ENCODE data around the gene ZNF273.
A peak's percentile ranks its signal among the peaks of the same experiment; 100 is the strongest.
"Not testable (repeated sequence)": the region's sequence is repeated elsewhere in the genome, so short reads cannot be mapped to it uniquely, and the experiment has no call there.

The ZNF273 gene
- 9.0 to 14.1 reads per million in 2 donors for total RNA-seq

- DNase-seq, result peak; percentile 71 to 96 (median 85)
Observed at GRCh38 chr7:64902806-64903721, at the start of gene ZNF273. ZNF273 (plus strand) TSS chr7:64903273; CDS start chr7:64903318, 45 bp downstream.

DNA sequence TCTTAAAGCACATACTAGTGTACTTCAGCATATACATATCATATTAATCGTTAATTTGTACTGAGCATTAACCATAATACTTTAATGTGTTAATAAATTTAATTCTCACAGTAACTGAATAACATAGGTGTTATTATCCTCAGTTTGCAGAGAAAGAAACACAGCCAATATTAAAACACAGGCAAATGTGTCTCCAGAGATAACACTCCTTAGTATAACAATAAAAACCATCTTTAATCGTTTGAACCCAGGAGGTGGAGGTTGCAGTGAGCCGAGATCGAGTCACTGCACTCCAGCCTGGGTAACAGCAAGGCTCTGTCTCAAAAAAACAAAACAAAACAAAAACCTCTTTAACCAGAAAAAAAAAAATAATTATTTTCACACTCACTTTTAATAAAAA is 49.4 kb upstream of the ZNF273 start:
- DNase-seq, result no peak

GRCh38 chr7:64854969-64855368 is 48.1 kb upstream of the ZNF273 start:
- no peak for DNase-seq

GRCh38 chr7:64863021-64863420 is 40.1 kb upstream of the ZNF273 start:
- no peak for DNase-seq

DNA sequence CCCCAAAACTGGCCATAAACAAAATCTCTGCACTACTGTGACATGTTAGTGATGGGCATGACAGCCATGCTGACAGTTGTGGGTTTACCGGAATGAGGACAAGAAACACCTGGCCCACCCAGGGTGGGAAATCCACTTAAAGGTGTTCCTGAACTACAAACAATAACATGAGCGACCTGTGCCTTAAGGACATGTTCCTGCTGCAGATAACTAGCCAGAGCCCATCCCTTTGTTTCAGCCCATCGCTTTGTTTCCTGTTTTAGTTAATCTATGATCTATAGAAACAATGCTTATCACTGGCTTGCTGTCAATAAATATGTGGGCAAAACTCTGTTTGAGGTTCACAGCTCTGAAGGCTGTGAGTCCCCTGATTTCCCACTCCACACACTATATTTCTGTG is 39.5 kb upstream of the ZNF273 start:
- not testable (repeated sequence) for DNase-seq

GRCh38 chr7:64863969-64864368 is 39.1 kb upstream of the ZNF273 start:
- DNase-seq, result no peak

DNA sequence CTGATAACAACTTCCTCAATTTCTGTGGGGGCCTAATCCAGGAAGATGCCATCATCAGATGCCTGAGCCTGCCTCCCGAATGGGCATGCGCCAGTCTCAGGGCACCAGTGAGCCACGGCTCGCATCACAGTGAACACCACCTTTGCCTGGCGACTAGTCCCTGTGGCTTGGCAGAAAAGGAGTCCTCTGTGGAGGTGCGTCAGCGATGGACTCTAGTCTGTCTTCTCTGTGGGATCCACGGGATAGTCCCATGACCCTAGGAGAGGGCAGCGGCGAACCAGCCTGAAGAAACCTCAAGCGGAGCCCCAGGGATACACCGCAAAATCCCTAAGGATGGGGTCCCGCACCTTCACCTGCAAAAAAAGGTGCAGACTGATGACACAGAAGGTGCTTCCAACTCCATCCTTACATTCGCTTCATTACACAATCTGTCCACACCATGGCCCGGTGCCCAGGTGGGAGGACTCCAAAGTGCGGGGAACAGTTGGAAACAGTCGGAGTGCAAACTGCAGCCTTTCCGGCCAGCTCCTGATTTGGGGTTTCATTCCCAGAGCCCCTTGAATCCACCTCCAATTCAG is 35.1 kb upstream of the ZNF273 start:
- no peak for DNase-seq

GRCh38 chr7:64868499-64868898 is 34.6 kb upstream of the ZNF273 start:
- DNase-seq, result no peak

GRCh38 chr7:64869121-64869725 is 33.9 kb upstream of the ZNF273 start:
- DNase-seq, result no peak

- DNase-seq, result no peak
Observed at GRCh38 chr7:64869912-64870562, 33.0 kb upstream of the ZNF273 start.

DNA sequence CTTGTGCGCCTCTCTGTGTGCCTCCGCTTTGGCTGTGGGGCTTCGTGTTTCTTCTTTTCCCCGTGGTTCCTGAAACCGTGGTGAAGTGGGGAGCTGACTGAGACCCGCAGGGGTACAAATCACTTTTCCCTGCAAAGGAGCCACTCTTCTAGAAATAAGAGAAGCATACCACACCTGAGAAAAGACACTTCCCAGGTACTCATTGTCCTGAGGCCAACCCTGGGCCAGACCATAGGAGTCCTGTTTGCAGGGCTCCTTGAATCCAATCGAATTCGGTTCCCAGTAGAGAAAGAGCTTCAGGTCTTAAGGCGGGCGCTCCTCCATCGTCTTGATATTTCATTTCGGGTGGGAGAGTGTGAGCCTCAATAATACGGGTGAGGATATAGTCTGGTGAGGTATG is 32.4 kb upstream of the ZNF273 start:
- DNase-seq, result no peak

DNA sequence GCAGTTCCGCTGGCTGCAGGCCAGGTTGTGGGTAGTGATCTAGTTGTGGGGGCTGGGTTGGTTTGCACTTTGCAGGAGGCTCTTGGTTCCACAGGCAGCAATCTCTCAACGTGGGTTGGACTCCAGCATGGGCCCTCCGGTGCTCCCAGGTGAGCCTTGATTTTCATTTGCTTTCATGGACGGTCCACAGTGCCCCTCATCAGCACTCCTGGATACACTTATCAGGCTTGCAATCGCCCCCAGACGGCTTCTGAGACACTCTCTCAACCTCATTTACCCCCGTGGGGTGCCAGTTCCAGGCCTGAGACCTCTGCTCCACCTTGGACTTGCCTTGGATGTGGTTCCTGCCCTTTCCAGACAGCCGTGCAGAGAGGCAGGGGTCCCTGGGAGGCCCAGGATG is 31.3 kb upstream of the ZNF273 start:
- DNase-seq, result no peak

DNA sequence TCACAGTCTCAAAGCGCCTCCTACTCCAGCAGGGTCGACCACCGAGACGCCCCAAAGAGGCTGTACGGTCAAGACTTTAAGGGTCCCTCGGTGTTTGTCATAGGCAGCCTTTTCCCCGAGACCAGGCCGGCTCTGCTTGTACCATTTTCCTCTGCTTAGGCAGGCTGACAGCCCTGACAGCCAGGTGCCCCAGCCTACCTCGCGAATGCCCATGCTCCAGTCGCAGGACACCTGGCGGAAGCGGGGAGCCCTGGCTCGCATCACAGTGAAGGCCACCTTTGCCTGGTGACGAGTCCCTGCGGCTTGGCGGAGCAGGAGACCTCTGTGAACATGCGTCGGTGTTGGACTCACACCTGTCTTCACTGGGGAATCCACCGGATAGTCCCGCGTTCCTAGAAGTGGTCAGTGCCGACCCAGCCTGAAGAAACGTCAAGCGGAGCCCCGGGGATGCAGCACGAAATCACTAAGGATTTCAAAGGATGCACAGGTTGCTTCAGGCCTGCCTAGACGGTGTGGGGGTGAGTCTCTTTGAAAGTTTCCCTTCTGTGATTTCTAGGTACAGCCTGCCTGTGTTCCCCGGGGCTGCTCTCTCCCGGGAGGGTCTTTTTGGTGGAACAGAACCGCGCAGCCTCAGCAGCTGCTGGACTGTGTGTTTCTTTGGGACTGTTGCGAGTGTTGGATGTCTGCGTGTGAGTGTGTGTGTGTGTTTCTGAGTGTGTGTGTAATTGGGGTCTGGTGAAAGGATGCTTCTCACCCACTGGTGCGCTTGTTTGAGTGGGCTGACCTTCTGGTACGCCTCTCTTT is 30.5 kb upstream of the ZNF273 start:
- DNase-seq, result no peak

DNA sequence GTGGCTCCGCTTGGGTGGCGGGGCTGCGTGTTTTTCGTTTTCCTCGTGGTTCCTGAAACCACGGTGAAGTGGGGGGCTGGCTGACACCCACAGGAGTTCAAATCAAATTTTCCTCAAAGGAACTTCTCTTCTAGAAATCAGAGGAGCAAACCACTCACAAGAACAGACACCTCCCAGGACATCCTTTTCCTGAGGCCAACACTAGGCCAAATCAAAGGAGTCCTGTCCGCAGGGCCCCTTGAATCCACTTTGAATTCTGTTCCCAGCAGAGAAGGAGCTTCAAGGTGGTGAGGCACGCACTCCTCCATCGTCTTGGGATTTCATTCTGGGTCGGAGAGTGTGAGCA is 29.9 kb upstream of the ZNF273 start:
- DNase-seq, result no peak

DNA sequence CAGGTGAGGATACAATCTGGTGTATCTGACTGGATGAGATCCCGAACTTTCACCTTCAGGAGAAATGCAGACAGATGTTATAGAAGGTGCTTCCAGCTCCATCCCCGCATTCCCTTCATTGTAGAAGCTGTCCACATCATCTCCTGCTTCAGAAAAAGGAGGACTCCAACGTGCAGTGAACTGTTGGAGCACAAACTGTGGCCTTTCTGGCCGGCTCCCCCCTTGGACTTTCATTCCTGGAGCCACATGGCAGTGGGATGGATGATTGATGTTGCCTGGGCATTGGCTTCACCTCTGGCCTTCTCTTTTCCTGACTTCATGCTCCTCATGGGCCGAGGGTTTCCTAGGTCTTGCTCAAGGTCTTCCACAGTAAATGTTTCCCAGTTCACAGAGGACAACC is 29.6 kb upstream of the ZNF273 start:
- no peak for DNase-seq

DNA sequence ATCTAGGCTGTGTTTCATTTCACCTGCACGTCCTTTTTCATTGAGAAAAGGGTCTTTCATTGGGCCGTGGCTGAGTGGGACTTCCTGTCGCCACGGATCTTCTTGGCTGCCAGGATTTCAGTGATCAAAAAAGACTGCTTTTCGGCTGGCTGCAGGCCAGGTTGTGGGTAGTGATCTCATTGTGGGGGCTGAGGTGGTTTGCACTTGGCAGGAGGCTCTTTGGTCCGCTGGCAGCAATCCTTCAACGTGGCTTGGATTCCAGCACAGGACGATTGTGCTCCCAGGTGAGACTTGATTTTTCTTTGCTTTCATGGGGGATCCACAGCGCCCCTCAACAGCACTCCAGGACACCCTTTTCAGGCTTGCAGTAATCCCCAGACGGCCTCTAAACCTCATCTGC is 29.0 kb upstream of the ZNF273 start:
- DNase-seq, result no peak

DNA sequence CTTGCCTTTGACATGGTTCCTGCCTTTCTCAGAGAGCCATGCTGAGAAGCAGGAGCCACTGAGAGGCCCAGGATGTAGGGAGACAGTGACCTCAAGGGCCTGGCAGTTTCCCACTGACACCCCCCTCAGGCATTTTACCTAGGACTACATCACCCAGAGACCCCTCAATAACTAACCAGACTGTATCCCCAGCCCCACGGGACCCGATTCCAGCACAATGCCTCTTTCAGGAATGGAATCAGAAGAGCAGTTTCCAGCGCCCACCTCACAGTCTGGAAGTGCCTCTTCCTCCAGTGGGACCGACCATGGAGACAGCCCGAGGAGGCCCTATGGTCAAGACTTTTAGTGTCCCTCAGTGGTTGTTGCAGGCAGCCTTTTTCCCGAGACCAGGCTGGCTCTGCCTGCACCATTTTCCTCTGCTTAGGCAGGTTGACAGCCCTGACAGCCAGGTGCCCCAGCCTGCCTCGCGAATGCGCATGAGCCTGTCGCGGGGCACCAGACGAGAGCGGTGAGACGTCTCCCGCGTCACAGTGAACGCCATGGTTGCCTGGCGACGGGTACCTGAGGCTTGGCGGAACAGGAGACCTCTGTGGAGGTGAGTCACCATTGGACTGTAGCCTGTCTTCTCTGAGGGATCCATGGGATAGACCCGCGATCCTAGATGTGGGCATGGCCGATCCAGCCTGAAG is 28.4 kb upstream of the ZNF273 start:
- no peak for DNase-seq

DNA sequence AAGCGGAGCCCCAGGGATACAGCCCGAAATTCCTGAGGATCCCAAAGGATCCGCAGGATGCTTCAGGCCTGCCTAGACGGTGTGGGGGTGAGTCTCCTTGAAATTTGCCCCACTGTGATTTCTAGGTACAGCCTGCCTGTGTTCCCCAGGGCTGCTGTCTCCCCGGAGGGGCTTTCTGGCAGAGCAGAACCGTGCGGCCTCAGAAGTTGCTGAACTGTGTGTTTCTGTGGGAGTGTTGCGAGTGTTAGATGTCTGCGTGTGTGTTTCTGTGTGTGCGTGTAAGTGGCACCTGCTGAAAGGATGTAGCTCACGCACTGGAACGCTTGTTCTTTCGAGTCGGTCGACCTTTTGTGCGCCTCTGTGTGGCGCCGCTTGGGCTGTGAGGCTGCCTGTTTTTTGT is 27.8 kb upstream of the ZNF273 start:
- DNase-seq, result no peak

GRCh38 chr7:64875658-64876406 is 27.2 kb upstream of the ZNF273 start:
- DNase-seq, result no peak

- DNase-seq, result peak in 4 of 5 experiments; percentile 44 to 77 (median 58)
Observed at GRCh38 chr7:64876792-64877713, 26.0 kb upstream of the ZNF273 start.

Data from T-helper 2 cell (primary cell).